ENCODE data around the gene POLD2.

Gene POLD2

GRCh38 chr7:44101303-44101965 is 21.9 kb downstream of the POLD2 start:
- no peak for DNase-seq

- no peak for DNase-seq
These were observed 22.7 kb downstream of the POLD2 start for GRCh38 chr7:44100458-44101302.

- no peak for DNase-seq
These were observed 23.7 kb downstream of the POLD2 start for GRCh38 chr7:44099669-44100068.

GRCh38 chr7:44098092-44099068 is 25.0 kb downstream of the POLD2 start:
- no peak for DNase-seq

- DNase-seq = no peak
These were observed 26.1 kb downstream of the POLD2 start for GRCh38 chr7:44097064-44097932.

- DNase-seq = no peak
These were observed 26.9 kb downstream of the POLD2 start for GRCh38 chr7:44096326-44096881.

GRCh38 chr7:44095781-44096180 is 27.6 kb downstream of the POLD2 start:
- no peak for DNase-seq

- no peak for DNase-seq
These were observed 28.3 kb downstream of the POLD2 start for GRCh38 chr7:44094883-44095592.

- no peak for DNase-seq
These were observed 29.0 kb downstream of the POLD2 start for GRCh38 chr7:44094365-44094764.

GRCh38 chr7:44093102-44093641 is 30.2 kb downstream of the POLD2 start:
- no peak for DNase-seq

GRCh38 chr7:44087911-44088838 is 35.2 kb downstream of the POLD2 start:
- DNase-seq = no peak

GRCh38 chr7:44086627-44087026 is 36.7 kb downstream of the POLD2 start:
- DNase-seq = no peak

GRCh38 chr7:44085546-44085945 is 37.8 kb downstream of the POLD2 start:
- DNase-seq = no peak

GRCh38 chr7:44084701-44085100 is 38.6 kb downstream of the POLD2 start:
- DNase-seq = no peak

GRCh38 chr7:44083796-44084195 is 39.6 kb downstream of the POLD2 start:
- no peak for DNase-seq

- peak; percentile 96 for DNase-seq
These were observed 40.7 kb downstream of the POLD2 start for GRCh38 chr7:44082541-44083207.

- DNase-seq = no peak
These were observed 42.0 kb downstream of the POLD2 start for GRCh38 chr7:44081266-44081748.

- DNase-seq = no peak
These were observed 42.6 kb downstream of the POLD2 start for GRCh38 chr7:44080686-44081265.
